HepG2 (cell line): ENCODE data around the gene SNAPC4. TPM values are rescaled to one million over a fixed set of nuclear protein-coding genes. Genes with fewer than 3 reads are reported as not detected.

Experiments used
- ARNTL ChIP-seq: sonication (generic); formaldehyde crosslinking; IDR thresholded peaks from 2 replicates; pipeline ENCODE4 v1.4.0; 2020; ENCODE audit warnings: mild to moderate bottlenecking, missing genetic modification reagents
- ATF7-NPFF ChIP-seq: sonication (generic); formaldehyde crosslinking; IDR thresholded peaks from 2 replicates; pipeline ENCODE4 v1.8.1; 2023; ENCODE audit warnings: mild to moderate bottlenecking, low read depth, missing genetic modification reagents, moderate library complexity
- CHCHD3 ChIP-seq: sonication (generic); formaldehyde crosslinking; IDR thresholded peaks from 2 replicates; pipeline ENCODE4 v1.8.0; 2022; ENCODE audit warnings: mild to moderate bottlenecking, missing genetic modification reagents, moderate library complexity
- CHD2 ChIP-seq: IDR thresholded peaks from 2 replicates; pipeline ENCODE4 v1.6.1; 2011; ENCODE audit warnings: low read depth, low read length, improper control_type of control experiment
- FOXA1 ChIP-seq, 2 experiments: fragments of 450-650 bp in 1 of 2; sonication (generic) in 1 of 2; formaldehyde crosslinking in 1 of 2; IDR thresholded peaks; 2 replicates each; pipeline versions ENCODE4 v1.4.0 to v1.6.1; 2016 to 2020; ENCODE audit warnings: missing genetic modification reagents in 1 of 2
- KMT2B ChIP-seq: IDR thresholded peaks from 2 replicates; pipeline ENCODE4 v1.6.1; 2016; ENCODE audit warnings: missing genetic modification reagents, missing compliant biosample characterization
- RBFOX2 ChIP-seq: fragments of 200-400 bp; formaldehyde crosslinking; IDR thresholded peaks from 2 replicates; pipeline ENCODE4 v1.6.1; 2017; ENCODE audit warnings: low read depth, mild to moderate bottlenecking, low read length
- WIZ ChIP-seq: sonication (generic); formaldehyde crosslinking; IDR thresholded peaks from 2 replicates; pipeline ENCODE4 v1.5.1; 2020; ENCODE audit warnings: mild to moderate bottlenecking, missing genetic modification reagents
- ZNF550 ChIP-seq: sonication (generic); formaldehyde crosslinking; IDR thresholded peaks from 2 replicates; pipeline ENCODE4 v1.4.0; 2020; ENCODE audit warnings: mild to moderate bottlenecking, missing genetic modification reagents, borderline replicate concordance
- ZNF556 ChIP-seq: sonication (generic); formaldehyde crosslinking; IDR thresholded peaks from 2 replicates; pipeline ENCODE4 v1.4.0; 2020; ENCODE audit warnings: mild to moderate bottlenecking, missing genetic modification reagents, borderline replicate concordance
- ZNF557 ChIP-seq: sonication (generic); formaldehyde crosslinking; IDR thresholded peaks from 2 replicates; pipeline ENCODE4 v1.4.0; 2020; ENCODE audit warnings: missing genetic modification reagents
- ZSCAN29 ChIP-seq: sonication (generic); formaldehyde crosslinking; conservative IDR thresholded peaks from 2 replicates; pipeline ENCODE4 v1.4.0; 2020; ENCODE audit warnings: mild to moderate bottlenecking, missing genetic modification reagents
- polyA plus RNA-seq, 8 experiments: library from polyadenylated mRNA; depleted of rRNA in 3 of 8; stranded (reverse) in 7 of 8; unstranded in 1 of 8; fragments of >200 nt; fragmentation: Illumina TruSeq in 4 of 8; extraction: Trizol in 4 of 8; gene quantifications; 2 replicates each; pipeline versions ENCODE4 v1.2.1 to v1.2.3, GENCODE V29; 2011 to 2016; ENCODE audit warnings: low read depth in 4 of 8, missing spikeins in 1 of 8, mixed read lengths in 1 of 8; ENCODE audit not compliant: insufficient read depth in 1 of 8
- total RNA-seq, 5 experiments: library from RNA; depleted of rRNA; stranded (reverse); fragments of >200 nt; fragmentation: Illumina TruSeq; extraction: Trizol; gene quantifications; 2 replicates each; pipeline ENCODE4 v1.2.3, GENCODE V29; 2016; ENCODE audit warnings: low read depth in 1 of 5
- TF ChIP-seq, protein P1 (sequence below): sonication (generic); formaldehyde crosslinking; IDR thresholded peaks from 2 replicates; pipeline ENCODE4 v1.4.0; 2020; ENCODE audit warnings: mild to moderate bottlenecking, missing genetic modification reagents, borderline replicate concordance
- TF ChIP-seq, protein P2 (sequence below): sonication (generic); formaldehyde crosslinking; IDR thresholded peaks from 2 replicates; pipeline ENCODE4 v1.5.1; 2020; ENCODE audit warnings: missing genetic modification reagents, mild to moderate bottlenecking, borderline replicate concordance
- TF ChIP-seq, protein P3 (sequence below): sonication (generic); formaldehyde crosslinking; IDR thresholded peaks from 2 replicates; pipeline ENCODE4 v1.8.0; 2023; ENCODE audit warnings: mild to moderate bottlenecking, missing genetic modification reagents
- TF ChIP-seq, protein P4 (sequence below): sonication (generic); formaldehyde crosslinking; conservative IDR thresholded peaks from 2 replicates; pipeline ENCODE4 v1.4.0; 2020; ENCODE audit warnings: missing genetic modification reagents
- TF ChIP-seq, protein P5 (sequence below), 2 experiments: sonication (generic) in 1 of 2; formaldehyde crosslinking in 1 of 2; IDR thresholded peaks; 2 replicates each; pipeline versions ENCODE4 v1.4.0 to v1.6.1; 2018 to 2020; ENCODE audit warnings: missing genetic modification reagents in 2 of 2, borderline replicate concordance in 1 of 2, low read depth in 1 of 2, mild to moderate bottlenecking in 1 of 2, missing biosample characterization in 1 of 2

The SNAPC4 gene
- total and polyA plus RNA-seq, 2 of the 13 experiments (the other 11 are each of a cell fraction or from before 2014, with no cell fraction given), result 2.0 to 6.0 TPM

DNA sequence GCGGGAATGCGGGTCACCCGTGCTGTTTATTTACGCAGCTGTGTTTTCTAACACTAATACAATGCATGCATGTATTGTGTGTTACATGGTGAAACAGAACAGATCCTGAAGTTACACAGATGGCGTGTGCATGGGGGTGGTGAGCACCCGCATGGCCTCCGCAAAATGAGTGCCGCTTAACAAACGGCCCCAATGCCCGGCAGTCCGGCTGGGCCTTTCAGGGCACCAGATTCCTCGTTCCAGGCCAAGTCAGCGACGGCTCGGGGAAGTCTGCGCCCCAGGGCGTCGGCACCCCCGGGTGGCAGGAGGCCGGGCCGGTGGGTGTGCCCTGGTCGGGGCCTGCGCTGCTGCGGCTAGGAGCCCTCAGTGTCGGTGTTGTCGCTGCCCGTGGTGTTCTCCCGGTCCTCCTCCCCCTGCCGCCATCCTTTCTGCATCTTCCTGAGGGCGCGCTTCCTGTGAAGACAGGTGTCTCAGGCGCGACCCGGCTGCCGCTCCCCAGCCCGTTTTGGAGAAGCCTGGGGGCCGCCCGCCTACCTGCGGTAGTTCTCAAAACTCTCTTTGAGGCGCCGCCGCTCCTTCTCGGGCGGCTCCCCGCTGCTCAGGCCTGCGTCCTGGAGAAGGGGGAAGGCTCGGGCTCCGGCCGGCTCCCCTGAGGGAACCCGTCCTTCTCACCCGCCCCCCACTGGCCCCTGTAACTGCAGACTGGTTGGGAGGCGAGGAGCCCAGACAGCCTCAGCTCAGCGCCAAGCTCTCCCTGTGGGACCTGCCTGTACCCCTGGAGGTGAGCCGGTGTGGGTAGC is 35.8 kb downstream of the SNAPC4 start (continued):
- TF ChIP-seq, protein P1, sequence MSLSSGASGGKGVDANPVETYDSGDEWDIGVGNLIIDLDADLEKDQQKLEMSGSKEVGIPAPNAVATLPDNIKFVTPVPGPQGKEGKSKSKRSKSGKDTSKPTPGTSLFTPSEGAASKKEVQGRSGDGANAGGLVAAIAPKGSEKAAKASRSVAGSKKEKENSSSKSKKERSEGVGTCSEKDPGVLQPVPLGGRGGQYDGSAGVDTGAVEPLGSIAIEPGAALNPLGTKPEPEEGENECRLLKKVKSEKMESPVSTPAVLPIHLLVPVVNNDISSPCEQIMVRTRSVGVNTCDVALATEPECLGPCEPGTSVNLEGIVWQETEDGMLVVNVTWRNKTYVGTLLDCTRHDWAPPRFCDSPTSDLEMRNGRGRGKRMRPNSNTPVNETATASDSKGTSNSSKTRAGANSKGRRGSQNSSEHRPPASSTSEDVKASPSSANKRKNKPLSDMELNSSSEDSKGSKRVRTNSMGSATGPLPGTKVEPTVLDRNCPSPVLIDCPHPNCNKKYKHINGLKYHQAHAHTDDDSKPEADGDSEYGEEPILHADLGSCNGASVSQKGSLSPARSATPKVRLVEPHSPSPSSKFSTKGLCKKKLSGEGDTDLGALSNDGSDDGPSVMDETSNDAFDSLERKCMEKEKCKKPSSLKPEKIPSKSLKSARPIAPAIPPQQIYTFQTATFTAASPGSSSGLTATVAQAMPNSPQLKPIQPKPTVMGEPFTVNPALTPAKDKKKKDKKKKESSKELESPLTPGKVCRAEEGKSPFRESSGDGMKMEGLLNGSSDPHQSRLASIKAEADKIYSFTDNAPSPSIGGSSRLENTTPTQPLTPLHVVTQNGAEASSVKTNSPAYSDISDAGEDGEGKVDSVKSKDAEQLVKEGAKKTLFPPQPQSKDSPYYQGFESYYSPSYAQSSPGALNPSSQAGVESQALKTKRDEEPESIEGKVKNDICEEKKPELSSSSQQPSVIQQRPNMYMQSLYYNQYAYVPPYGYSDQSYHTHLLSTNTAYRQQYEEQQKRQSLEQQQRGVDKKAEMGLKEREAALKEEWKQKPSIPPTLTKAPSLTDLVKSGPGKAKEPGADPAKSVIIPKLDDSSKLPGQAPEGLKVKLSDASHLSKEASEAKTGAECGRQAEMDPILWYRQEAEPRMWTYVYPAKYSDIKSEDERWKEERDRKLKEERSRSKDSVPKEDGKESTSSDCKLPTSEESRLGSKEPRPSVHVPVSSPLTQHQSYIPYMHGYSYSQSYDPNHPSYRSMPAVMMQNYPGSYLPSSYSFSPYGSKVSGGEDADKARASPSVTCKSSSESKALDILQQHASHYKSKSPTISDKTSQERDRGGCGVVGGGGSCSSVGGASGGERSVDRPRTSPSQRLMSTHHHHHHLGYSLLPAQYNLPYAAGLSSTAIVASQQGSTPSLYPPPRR (CRISPR knock-in tag), result peak; percentile 20; the same call in 1 of the 2 replicates
- peak; percentile 60 for TF ChIP-seq ATF7-NPFF (CRISPR knock-in tag)
- TF ChIP-seq, protein P2, sequence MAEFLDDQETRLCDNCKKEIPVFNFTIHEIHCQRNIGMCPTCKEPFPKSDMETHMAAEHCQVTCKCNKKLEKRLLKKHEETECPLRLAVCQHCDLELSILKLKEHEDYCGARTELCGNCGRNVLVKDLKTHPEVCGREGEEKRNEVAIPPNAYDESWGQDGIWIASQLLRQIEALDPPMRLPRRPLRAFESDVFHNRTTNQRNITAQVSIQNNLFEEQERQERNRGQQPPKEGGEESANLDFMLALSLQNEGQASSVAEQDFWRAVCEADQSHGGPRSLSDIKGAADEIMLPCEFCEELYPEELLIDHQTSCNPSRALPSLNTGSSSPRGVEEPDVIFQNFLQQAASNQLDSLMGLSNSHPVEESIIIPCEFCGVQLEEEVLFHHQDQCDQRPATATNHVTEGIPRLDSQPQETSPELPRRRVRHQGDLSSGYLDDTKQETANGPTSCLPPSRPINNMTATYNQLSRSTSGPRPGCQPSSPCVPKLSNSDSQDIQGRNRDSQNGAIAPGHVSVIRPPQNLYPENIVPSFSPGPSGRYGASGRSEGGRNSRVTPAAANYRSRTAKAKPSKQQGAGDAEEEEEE, result no peak
- TF ChIP-seq CHCHD3 (CRISPR knock-in tag), result peak; percentile 84; the same call in 1 of the 2 replicates
- TF ChIP-seq ZSCAN29 (CRISPR knock-in tag), result 0 out of 2 replicates have a peak, but pooled peaks have one; percentile 4
- TF ChIP-seq ARNTL (CRISPR knock-in tag), result peak; percentile 64; the same call in 1 of the 2 replicates
- no peak for TF ChIP-seq ZNF557 (CRISPR knock-in tag)
- TF ChIP-seq, protein P3, sequence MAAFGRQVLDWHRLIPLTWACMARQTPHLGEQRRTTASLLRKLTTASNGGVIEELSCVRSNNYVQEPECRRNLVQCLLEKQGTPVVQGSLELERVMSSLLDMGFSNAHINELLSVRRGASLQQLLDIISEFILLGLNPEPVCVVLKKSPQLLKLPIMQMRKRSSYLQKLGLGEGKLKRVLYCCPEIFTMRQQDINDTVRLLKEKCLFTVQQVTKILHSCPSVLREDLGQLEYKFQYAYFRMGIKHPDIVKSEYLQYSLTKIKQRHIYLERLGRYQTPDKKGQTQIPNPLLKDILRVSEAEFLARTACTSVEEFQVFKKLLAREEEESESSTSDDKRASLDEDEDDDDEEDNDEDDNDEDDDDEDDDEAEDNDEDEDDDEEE, result no peak
- no peak for TF ChIP-seq WIZ
- TF ChIP-seq, protein P4, sequence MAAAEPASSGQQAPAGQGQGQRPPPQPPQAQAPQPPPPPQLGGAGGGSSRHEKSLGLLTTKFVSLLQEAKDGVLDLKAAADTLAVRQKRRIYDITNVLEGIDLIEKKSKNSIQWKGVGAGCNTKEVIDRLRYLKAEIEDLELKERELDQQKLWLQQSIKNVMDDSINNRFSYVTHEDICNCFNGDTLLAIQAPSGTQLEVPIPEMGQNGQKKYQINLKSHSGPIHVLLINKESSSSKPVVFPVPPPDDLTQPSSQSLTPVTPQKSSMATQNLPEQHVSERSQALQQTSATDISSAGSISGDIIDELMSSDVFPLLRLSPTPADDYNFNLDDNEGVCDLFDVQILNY (CRISPR knock-in tag), result no peak
- TF ChIP-seq KMT2B (CRISPR knock-in tag), result no peak
- TF ChIP-seq ZNF556 (CRISPR knock-in tag), result 0 out of 2 replicates have a peak, but pooled peaks have one; percentile 48
- peak; percentile 33; the same call in 1 of the 2 replicates for TF ChIP-seq ZNF550
- TF ChIP-seq, protein P5, sequence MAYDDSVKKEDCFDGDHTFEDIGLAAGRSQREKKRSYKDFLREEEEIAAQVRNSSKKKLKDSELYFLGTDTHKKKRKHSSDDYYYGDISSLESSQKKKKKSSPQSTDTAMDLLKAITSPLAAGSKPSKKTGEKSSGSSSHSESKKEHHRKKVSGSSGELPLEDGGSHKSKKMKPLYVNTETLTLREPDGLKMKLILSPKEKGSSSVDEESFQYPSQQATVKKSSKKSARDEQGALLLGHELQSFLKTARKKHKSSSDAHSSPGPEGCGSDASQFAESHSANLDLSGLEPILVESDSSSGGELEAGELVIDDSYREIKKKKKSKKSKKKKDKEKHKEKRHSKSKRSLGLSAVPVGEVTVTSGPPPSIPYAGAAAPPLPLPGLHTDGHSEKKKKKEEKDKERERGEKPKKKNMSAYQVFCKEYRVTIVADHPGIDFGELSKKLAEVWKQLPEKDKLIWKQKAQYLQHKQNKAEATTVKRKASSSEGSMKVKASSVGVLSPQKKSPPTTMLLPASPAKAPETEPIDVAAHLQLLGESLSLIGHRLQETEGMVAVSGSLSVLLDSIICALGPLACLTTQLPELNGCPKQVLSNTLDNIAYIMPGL (CRISPR knock-in tag; IDR thresholded peaks at IDR 0.05; ENCODE audit: borderline replicate concordance in 1 of 2, low read depth in 1 of 2), result peak in 1 of 2 experiments; percentile 11; a peak in 1 of 4 replicates
- no peak for TF ChIP-seq RBFOX2
- TF ChIP-seq FOXA1 (IDR thresholded peaks at IDR 0.05), result no peak
- TF ChIP-seq FOXA1 (CRISPR knock-in tag; IDR thresholded peaks at IDR 0.05), result no peak
- TF ChIP-seq CHD2, result no peak
